DOHH2 (cell line): ENCODE data around the gene FBN2.

Experiments used
- EZH2phosphoT487 ChIP-seq: fragments of 200-600 bp; sonication (generic); IDR thresholded peaks from 2 replicates; pipeline ENCODE4 v1.6.1; 2017; ENCODE audit warnings: borderline replicate concordance, mild to moderate bottlenecking, antibody characterized with exemption, low read length, moderate library complexity, mixed read lengths
- TF ChIP-seq, protein P1 (sequence below): fragments of 200-600 bp; sonication (generic); IDR thresholded peaks from one replicate; pipeline ENCODE4 v1.5.1; 2014; ENCODE audit warnings: antibody characterized with exemption, mild to moderate bottlenecking, low read depth, low read length; ENCODE audit not compliant: poor library complexity, severe bottlenecking

DNA sequence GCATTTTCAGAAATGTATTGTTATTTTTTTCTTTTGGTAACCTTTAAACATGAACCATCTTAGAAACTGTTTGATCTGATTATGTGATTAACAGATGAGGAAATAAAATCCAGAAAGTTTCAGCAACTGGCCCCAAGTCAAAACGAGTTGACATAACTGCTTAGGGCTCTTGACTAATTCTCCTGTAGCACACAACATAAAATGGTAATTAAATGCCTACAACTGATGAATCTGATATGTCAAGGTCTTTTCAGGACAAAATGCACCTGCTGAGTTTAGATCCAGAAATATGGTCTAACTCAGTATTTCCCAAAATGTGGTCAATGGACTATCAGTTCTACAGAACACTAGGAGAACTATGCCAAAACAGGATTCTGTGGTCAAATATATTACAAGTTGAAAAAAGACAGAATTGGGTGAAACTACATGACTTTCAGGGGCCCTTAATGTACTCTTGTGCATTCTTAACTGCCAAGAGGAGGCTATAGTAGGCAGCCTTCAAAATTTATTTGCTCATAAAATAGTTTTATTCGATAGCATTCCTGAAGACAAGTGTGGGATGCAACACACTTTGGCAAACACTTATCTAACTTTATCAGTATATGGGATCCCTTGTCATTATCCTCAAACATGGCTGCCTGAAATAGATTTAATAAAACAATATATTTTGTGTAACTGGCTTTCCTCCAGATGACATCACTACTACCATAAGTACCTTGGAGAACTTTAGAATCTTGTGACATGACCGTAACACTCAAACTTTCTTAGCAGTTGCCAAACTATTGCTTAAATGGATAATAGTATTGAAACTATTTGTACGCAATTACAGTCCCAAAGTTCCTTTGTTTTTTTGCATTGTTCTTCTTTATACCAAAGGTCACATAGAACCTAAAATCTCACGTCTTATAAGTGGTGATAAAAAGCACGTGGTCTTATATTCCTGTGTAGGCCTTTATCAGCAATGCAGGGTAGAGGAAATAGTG lies 59.4 kb downstream of the FBN2 start:
- TF ChIP-seq EZH2phosphoT487: no peak
- TF ChIP-seq, protein P1, sequence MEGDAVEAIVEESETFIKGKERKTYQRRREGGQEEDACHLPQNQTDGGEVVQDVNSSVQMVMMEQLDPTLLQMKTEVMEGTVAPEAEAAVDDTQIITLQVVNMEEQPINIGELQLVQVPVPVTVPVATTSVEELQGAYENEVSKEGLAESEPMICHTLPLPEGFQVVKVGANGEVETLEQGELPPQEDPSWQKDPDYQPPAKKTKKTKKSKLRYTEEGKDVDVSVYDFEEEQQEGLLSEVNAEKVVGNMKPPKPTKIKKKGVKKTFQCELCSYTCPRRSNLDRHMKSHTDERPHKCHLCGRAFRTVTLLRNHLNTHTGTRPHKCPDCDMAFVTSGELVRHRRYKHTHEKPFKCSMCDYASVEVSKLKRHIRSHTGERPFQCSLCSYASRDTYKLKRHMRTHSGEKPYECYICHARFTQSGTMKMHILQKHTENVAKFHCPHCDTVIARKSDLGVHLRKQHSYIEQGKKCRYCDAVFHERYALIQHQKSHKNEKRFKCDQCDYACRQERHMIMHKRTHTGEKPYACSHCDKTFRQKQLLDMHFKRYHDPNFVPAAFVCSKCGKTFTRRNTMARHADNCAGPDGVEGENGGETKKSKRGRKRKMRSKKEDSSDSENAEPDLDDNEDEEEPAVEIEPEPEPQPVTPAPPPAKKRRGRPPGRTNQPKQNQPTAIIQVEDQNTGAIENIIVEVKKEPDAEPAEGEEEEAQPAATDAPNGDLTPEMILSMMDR: no peak
